Measurements from ENCODE around the gene KIRREL3. TPM values are rescaled to one million over a fixed set of nuclear protein-coding genes. Genes with fewer than 3 reads are reported as not detected.

Gene KIRREL3
- total RNA-seq, 1 donor from 2014 or later, result 0.38 TPM

- Mint-ChIP-seq H3K36me3 (ENCODE audit: low read depth, unreplicated experiment) (no peaks in the 10 kb centered on the region), H3K27ac (ENCODE audit: unreplicated experiment) (no peak overlapping the region)
Measured at GRCh38 chr11:126479178-126479930, 521.2 kb downstream of the KIRREL3 start.

GRCh38 chr11:126478466-126478865 is 522.1 kb downstream of the KIRREL3 start:
- Mint-ChIP-seq H3K27me3 (ENCODE audit: unreplicated experiment) (peaks cover 7% of the 10 kb centered on the region), H3K4me1 (ENCODE audit: unreplicated experiment) (peaks cover 6% of the 10 kb centered on the region), H3K27ac (ENCODE audit: unreplicated experiment) (no peak overlapping the region), H3K9me3 (ENCODE audit: unreplicated experiment) (no peaks in the 10 kb centered on the region), H3K36me3 (ENCODE audit: low read depth, unreplicated experiment) (no peaks in the 10 kb centered on the region), H3K4me3 (ENCODE audit: unreplicated experiment) (no peak overlapping the region)
- no peak for TF ChIP-seq CTCF (IDR thresholded peaks at IDR 0.05; ENCODE audit: unreplicated experiment)
- no peak for DNase-seq (ENCODE audit: low spot score)

More at GRCh38 chr11:126479178-126479930, 521.2 kb downstream of the KIRREL3 start:
- no peak for DNase-seq (ENCODE audit: low spot score)
- Mint-ChIP-seq H3K27me3 (ENCODE audit: unreplicated experiment) (peaks cover 6% of the 10 kb centered on the region), H3K9me3 (ENCODE audit: unreplicated experiment) (no peaks in the 10 kb centered on the region), H3K4me1 (ENCODE audit: unreplicated experiment) (peaks cover 6% of the 10 kb centered on the region), H3K4me3 (ENCODE audit: unreplicated experiment) (no peak overlapping the region)
- no peak for TF ChIP-seq CTCF (IDR thresholded peaks at IDR 0.05; ENCODE audit: unreplicated experiment)

GRCh38 chr11:126477535-126478305 is 522.9 kb downstream of the KIRREL3 start:
- Mint-ChIP-seq H3K27ac (ENCODE audit: unreplicated experiment) (no peak overlapping the region), H3K9me3 (ENCODE audit: unreplicated experiment) (no peaks in the 10 kb centered on the region), H3K4me3 (ENCODE audit: unreplicated experiment) (no peak overlapping the region), H3K4me1 (ENCODE audit: unreplicated experiment) (peaks cover 6% of the 10 kb centered on the region), H3K36me3 (ENCODE audit: low read depth, unreplicated experiment) (no peaks in the 10 kb centered on the region), H3K27me3 (ENCODE audit: unreplicated experiment) (peaks cover 8% of the 10 kb centered on the region)
- no peak for TF ChIP-seq CTCF (IDR thresholded peaks at IDR 0.05; ENCODE audit: unreplicated experiment)
- no peak for DNase-seq (ENCODE audit: low spot score)

- Mint-ChIP-seq H3K36me3 (ENCODE audit: low read depth, unreplicated experiment) (no peaks in the 10 kb centered on the region), H3K4me3 (ENCODE audit: unreplicated experiment) (no peak overlapping the region), H3K27me3 (ENCODE audit: unreplicated experiment) (peaks cover 8% of the 10 kb centered on the region), H3K4me1 (ENCODE audit: unreplicated experiment) (peaks cover 6% of the 10 kb centered on the region), H3K9me3 (ENCODE audit: unreplicated experiment) (no peaks in the 10 kb centered on the region), H3K27ac (ENCODE audit: unreplicated experiment) (no peak overlapping the region)
- DNase-seq (ENCODE audit: low spot score), result no peak
- TF ChIP-seq CTCF (IDR thresholded peaks at IDR 0.05; ENCODE audit: unreplicated experiment), result no peak
Measured at GRCh38 chr11:126476977-126477376, 523.6 kb downstream of the KIRREL3 start.
